Activated T-cell treated with anti-CD3 and anti-CD28 coated beads for 48 hours (primary cell): Measurements from ENCODE around the gene UBR3.

Source experiments
- DNase-seq: peaks from one replicate; pipeline ENCODE4 v3.0.0-alpha.2; 2020; ENCODE audit warnings: low read depth

The UBR3 gene

DNA sequence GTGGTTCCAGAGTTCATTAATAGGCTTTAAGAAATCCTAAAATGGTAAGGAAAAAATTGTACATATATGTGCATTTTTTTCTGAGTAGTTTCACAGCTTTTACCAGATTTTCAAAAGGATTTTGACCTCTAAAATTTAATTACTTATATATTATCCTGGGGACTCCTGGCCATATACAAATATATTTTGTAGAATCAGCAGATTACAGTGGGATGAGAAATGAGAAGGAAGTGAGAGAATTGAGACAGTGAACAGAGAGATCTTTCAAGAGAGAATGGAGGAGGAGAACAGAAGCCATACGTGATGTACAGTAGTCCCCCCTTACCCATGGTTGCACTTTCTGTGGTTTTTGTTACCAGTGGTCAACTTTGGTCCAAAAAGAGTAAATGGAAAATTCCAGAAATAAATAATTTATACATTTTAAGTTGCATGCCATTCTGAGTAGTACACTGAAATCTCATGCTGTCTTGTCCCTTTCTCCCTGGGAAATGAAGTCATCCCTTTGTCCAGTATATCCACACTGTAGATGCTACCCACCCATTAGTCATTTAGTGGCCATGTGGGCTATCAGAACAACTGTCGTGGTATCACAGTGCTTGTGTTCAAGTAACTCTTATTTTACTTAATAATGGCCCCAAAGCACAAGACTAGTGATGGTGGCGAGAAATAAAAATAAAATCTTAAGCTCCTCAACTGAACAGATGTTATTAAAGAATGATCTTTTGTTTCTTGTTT lies 220.2 kb downstream of the UBR3 start:
- DNase-seq: no peak

GRCh38 chr2:170052151-170052550 lies 224.9 kb downstream of the UBR3 start:
- no peak for DNase-seq

- DNase-seq: no peak
Observed at GRCh38 chr2:170054997-170055396, 227.7 kb downstream of the UBR3 start.

DNA sequence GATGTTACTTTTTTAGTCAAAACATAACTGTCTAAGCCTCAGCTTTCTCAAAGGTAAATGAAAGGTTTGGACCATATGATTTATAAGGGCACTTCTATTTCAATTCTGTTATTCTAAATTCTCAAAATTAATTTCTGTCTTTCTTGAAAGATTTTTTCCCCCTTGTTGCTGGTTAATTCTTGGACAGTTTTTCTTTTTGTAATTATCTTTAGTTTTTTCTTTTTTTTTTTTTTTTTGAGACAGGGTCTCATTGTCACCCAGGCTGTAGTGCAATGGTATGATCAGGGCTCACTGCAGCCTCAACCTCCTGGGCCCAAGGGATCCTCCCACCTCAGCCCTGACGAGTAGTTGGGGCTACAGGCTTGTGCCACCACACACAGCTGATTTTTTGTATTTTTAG lies 229.6 kb downstream of the UBR3 start:
- no peak for DNase-seq

- DNase-seq: no peak
Observed at GRCh38 chr2:170063456-170064235, 236.4 kb downstream of the UBR3 start.

GRCh38 chr2:170070778-170071177 lies 243.5 kb downstream of the UBR3 start:
- DNase-seq: no peak

GRCh38 chr2:170073288-170073687 lies 246.0 kb downstream of the UBR3 start:
- no peak for DNase-seq

- no peak for DNase-seq
Observed at GRCh38 chr2:170076189-170076588, 248.9 kb downstream of the UBR3 start.

GRCh38 chr2:170077830-170078569 lies 250.7 kb downstream of the UBR3 start:
- DNase-seq: no peak

- no peak for DNase-seq
Observed at GRCh38 chr2:170084820-170085491, 257.7 kb downstream of the UBR3 start.

DNA sequence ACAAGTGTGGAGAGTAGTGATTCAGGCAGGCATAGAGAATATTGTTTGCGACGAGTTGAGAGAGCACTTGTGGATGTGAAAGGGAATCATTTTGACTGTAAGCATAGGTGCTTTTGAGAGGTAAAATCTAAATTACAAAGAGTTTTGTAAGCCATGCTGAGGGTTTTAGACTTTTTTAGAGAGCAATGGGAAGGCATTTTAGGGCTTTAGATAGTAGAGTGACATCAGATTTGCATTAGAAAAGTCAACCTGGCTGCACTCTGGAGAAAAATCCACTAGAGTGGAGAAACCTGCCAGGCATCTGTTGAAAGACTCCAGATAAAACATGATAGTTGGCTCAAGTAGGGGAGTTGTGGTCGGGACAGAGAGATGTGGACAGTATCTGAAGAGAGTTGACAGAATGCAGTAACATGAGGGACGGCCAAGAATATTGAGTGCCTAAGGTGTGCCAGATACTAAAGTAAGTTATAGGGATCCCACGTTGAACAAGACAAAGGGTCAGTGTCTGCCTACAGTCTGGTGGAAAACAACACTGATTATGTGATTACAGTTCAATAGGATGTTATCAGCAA lies 258.9 kb downstream of the UBR3 start:
- DNase-seq: no peak

- no peak for DNase-seq
Observed at GRCh38 chr2:170086751-170087412, 259.6 kb downstream of the UBR3 start.

- no peak for DNase-seq
Observed at GRCh38 chr2:170087413-170087793, 260.1 kb downstream of the UBR3 start.

DNA sequence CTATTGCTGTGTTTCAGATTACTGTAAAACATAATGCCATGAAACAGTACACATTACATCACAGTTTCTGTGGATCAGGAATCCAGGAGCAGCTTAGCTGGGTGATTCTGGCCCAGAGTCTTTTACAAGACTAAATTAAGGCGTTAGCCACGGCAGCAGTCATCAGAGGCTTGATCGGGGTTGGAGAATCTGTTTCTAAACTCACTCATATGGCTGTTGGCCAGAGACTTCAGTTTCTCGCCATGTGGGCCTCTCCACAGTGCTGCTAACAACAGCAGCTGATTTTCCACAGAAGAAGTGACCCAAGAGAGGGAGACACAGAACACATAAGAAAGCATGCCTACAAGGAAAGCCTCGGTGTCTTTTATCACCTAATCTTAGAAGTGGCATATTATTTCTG lies 261.5 kb downstream of the UBR3 start:
- no peak for DNase-seq

DNA sequence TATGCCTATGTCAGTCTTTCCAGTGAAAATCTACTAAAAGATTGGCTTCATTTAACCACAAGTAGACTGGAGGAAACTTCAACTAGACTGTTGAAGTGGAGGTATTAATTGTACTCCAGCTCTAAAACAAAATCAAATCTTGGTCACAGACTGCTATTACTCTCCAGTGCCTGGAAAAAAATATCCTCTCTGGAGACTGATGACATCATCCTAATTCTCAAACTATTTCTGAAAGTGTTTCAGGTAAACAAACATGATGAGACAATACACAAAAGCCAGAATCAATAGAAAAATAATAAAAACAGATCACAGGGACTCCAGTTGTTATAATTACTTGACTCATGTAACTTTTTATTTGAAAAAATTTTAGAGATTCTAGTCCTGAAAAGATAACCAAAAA lies 263.0 kb downstream of the UBR3 start:
- DNase-seq: no peak

GRCh38 chr2:170091436-170091835 lies 264.2 kb downstream of the UBR3 start:
- no peak for DNase-seq

- DNase-seq: no peak
Observed at GRCh38 chr2:170092436-170093060, 265.3 kb downstream of the UBR3 start.

GRCh38 chr2:170095380-170095779 lies 268.1 kb downstream of the UBR3 start:
- no peak for DNase-seq

DNA sequence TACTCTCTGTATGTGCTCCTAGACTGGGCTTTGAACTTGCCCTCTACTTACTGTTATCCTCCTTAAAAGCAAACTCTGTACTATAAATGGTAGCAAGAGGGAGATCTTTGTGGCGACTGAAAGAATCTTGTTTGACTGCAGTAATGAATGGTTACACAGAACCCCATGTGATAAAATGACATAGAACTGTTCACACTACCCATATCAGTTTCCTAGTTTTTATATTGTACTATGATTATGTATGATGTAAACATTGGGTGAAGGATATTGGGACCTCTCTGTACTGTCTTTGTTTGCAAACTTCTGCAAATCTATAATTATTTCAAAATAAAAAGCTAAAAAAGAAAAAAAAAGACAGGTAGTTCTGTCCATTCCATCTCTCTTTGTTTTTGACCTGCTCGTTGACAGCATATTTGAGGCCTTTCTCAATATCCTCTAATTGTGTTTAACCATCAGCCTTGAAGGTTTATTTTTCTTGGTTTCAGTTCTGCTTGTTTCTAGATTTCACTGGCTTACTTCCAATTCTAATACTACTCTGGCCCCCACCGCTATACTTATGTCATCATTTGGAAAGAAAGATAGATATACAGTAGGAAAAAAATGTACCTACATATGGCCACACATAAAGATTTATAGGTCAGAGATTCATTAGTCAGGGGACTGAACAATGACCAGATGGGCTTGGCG lies 271.5 kb downstream of the UBR3 start:
- no peak for DNase-seq

DNA sequence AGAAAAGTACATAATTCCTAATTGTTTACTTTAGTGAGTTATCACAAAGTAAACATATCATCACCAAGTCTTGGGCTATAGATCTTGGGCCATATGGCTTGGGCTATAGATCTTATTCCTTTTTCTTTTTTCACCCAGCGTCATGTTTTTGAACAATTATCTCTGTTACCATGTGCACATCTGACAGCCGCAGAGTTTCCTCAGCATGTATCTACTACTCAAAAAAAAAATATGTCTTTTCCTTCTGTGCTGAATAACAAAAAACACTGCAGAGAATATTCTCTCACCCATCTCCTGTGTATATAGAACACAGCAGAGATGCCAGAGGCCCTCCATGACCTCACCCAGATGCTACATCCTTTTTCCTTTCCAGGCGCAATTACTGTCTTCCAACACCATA lies 274.5 kb downstream of the UBR3 start:
- DNase-seq: no peak
